Lower lobe of right lung (tissue), 2 donors: ENCODE results near the gene CDK6. TPM values are rescaled to one million over a fixed set of nuclear protein-coding genes. Genes with fewer than 3 reads are reported as not detected.

ENCODE experiments used
- ATAC-seq, 2 donors: fragments of 200-7000 bp; cut with Tn5 transposase; one replicate each; pipeline ENCODE4 v1.9.1; 2020 to 2022; ENCODE audit warnings: mild to moderate bottlenecking in 2 of 2, moderate library complexity in 2 of 2
- DNase-seq: peaks from one replicate; pipeline ENCODE4 v3.0.0-alpha.2; 2020
- H3K27ac ChIP-seq: fragments of 200-600 bp; one replicate; pipeline ENCODE4 v1.8.0; 2022
- H3K27me3 ChIP-seq: fragments of 200-600 bp; one replicate; pipeline ENCODE4 v1.8.0; 2022; ENCODE audit warnings: low read depth
- H3K36me3 ChIP-seq: fragments of 200-600 bp; one replicate; pipeline ENCODE4 v1.8.0; 2022; ENCODE audit warnings: mild to moderate bottlenecking
- H3K4me1 ChIP-seq: fragments of 200-600 bp; one replicate; pipeline ENCODE4 v1.8.0; 2022
- H3K4me3 ChIP-seq: fragments of 200-600 bp; one replicate; pipeline ENCODE4 v1.8.0; 2022; ENCODE audit warnings: mild to moderate bottlenecking
- H3K9me3 ChIP-seq: fragments of 200-600 bp; one replicate; pipeline ENCODE4 v1.8.0; 2022
- CTCF ChIP-seq: fragments of 200-600 bp; IDR thresholded peaks from one replicate; pipeline ENCODE4 v1.8.0; 2022; ENCODE audit warnings: antibody characterized with exemption, mild to moderate bottlenecking
- intact Hi-C: fragments of 100-400 bp; cut with DNase I; formaldehyde crosslinking; loops from one replicate; pipeline ENCODE4 v1.11.0; 2022
- total RNA-seq: library from RNA; stranded (reverse); fragmentation: NEBNext Ultra II Directional; extraction: Animal tissue kit (Norgen Biotek cat#: 25700); gene quantifications from one replicate; pipeline ENCODE4 v1.2.1, GENCODE V29; 2021
- donor health status: DM: no; HTN: yes; CAD: no; lungs with severe emphysema.

Gene CDK6
- total RNA-seq, 1 donor from 2014 or later = 21.7 TPM

GRCh38 chr7:92669616-92670165 is 166.7 kb downstream of the CDK6 start:
- no peaks in the 10 kb centered on the region for H3K36me3 ChIP-seq
- intact Hi-C loops = no loop called here
- TF ChIP-seq CTCF = no peak
- no peaks in the 10 kb centered on the region for H3K4me1 ChIP-seq
- ATAC-seq (no peak), DNase-seq (no peak)
- H3K27me3 ChIP-seq = no peaks in the 10 kb centered on the region
- no peak overlapping the region for H3K4me3 ChIP-seq
- no peak overlapping the region for H3K27ac ChIP-seq
- H3K9me3 ChIP-seq = no peaks in the 10 kb centered on the region

GRCh38 chr7:92668564-92668963 is 167.8 kb downstream of the CDK6 start:
- Histone ChIP-seq H3K4me1 (no peaks in the 10 kb centered on the region), H3K36me3 (no peaks in the 10 kb centered on the region), H3K27me3 (no peaks in the 10 kb centered on the region), H3K4me3 (no peak overlapping the region), H3K27ac (no peak overlapping the region), H3K9me3 (no peaks in the 10 kb centered on the region)
- intact Hi-C loops = no loop called here
- DNase-seq (no peak), ATAC-seq (no peak)
- TF ChIP-seq CTCF = no peak

GRCh38 chr7:92667816-92668535 is 168.4 kb downstream of the CDK6 start:
- no peak overlapping the region for H3K4me3 ChIP-seq
- no peak for TF ChIP-seq CTCF
- no peaks in the 10 kb centered on the region for H3K4me1 ChIP-seq
- no peaks in the 10 kb centered on the region for H3K36me3 ChIP-seq
- ATAC-seq = no peak
- no peak overlapping the region for H3K27ac ChIP-seq
- H3K9me3 ChIP-seq = no peaks in the 10 kb centered on the region
- no peak for DNase-seq
- no peaks in the 10 kb centered on the region for H3K27me3 ChIP-seq
- intact Hi-C loops = no loop called here

GRCh38 chr7:92665926-92666325 is 170.4 kb downstream of the CDK6 start:
- no peak for TF ChIP-seq CTCF
- H3K4me1 ChIP-seq = no peaks in the 10 kb centered on the region
- no peaks in the 10 kb centered on the region for H3K27me3 ChIP-seq
- H3K27ac ChIP-seq = no peak overlapping the region
- no peaks in the 10 kb centered on the region for H3K36me3 ChIP-seq
- no peak overlapping the region for H3K4me3 ChIP-seq
- no peaks in the 10 kb centered on the region for H3K9me3 ChIP-seq
- no peak for ATAC-seq
- no peak for DNase-seq
- intact Hi-C loops = no loop called here

- Histone ChIP-seq H3K27me3 (no peaks in the 10 kb centered on the region), H3K27ac (no peak overlapping the region), H3K4me3 (no peak overlapping the region), H3K9me3 (no peaks in the 10 kb centered on the region), H3K4me1 (no peaks in the 10 kb centered on the region), H3K36me3 (no peaks in the 10 kb centered on the region)
- intact Hi-C loops = no loop called here
- no peak for TF ChIP-seq CTCF
- DNase-seq (no peak), ATAC-seq (no peak)
Observed at GRCh38 chr7:92661651-92662050, 174.7 kb downstream of the CDK6 start.
